GM18868 (cell line): Measurements from ENCODE around the gene RAPH1.

ENCODE experiments used
- ATAC-seq: cut with Tn5 transposase; IDR thresholded peaks from one replicate; pipeline ENCODE4 v1.9.1; 2021; ENCODE audit warnings: mild to moderate bottlenecking, moderate library complexity; ENCODE audit not compliant: unreplicated experiment

RAPH1 gene

DNA sequence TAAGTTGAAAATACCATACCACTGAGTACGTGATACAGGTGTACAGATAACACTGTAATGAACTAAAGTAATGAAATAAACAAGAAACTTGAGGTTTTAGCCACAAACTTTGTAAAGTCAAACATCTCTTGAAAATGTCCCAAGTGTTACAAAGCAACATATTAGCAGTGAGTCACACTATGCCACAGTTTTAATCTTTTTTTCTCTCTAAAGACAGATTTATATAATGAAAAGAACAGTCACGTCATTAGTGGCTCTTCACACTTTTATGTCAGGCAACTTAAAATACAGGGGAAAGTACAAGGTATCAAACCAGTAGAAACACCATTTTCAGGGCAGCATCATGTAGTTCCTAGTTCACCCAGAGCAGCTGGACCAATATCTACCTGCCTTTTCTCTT lies 42.1 kb downstream of the RAPH1 start:
- ATAC-seq, result peak; percentile 67

DNA sequence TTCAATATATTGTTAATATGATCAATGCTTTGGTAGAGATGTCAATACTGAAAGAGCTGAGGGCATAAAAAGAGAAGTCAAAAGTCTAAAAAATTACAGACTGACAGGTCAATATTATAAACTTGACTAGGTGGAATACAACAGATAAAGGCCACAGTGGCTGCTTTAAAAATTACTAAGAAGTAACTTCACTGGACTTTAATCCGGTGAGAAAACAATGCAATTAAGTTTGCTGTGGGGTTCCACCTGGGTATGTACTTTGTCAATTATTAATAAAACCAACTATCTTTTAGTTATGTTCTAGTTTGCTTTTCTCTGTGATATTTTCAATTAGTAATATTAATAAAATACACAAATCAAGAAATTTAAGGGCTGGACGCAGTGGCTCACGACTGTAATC lies 44.7 kb downstream of the RAPH1 start:
- ATAC-seq, result no peak

DNA sequence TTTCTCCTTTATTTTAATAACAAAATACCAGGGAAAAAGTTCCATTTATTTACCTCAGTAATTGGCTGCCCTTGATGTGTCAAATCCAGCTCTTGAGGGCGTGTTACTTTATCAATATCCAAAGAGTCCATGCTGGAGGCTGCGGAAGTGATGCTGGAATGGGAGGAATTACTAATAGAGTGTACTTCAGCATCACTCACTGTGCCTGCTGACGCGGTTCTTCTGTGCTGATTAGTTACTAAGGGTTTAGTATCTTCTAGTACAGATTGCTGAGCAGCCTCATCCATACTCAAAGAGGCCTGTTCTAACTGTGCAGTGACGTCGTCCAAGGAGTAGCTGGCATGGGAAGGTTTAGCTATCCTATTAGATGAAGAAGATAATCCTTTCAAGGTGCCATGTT lies 45.6 kb downstream of the RAPH1 start:
- ATAC-seq, result no peak

DNA sequence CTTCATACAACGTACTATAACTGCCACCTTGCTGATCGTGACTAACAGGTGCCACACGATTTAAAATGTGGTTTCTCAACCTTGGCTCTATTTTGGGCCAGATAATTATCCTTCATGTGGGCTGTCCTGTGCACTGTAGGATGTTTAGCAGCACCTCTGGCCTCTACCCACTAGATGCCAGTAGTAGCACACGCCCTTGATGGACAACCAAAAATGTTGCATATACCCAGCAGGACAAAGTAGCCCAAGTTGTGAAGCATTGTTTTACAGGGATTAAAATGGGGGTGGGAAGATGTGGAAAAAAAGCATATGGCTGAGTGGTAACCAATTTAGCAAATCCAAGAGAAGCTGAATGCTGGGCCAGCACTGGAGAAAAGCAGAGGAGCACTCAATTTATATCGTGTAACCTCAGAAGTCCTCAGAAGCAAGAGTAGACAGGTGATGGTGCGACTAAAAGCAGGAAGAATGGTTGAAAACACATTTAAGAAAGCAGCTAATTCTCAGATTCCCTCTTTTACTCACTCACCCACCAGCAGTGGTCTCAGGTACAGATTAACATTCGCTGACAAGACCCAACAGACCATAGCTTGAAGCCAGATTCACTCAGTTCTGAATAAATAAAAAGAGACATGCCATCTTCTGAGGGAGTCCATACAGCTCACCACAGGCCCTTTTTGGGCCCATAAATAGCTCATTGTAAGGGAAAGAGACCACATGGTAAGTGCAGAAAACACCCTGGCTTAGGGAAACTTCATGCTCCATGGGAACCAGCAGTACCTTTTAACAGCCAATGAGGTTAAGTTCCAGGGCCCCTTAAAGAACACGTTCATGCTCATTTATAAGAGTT lies 50.6 kb downstream of the RAPH1 start:
- ATAC-seq, result peak; percentile 79

DNA sequence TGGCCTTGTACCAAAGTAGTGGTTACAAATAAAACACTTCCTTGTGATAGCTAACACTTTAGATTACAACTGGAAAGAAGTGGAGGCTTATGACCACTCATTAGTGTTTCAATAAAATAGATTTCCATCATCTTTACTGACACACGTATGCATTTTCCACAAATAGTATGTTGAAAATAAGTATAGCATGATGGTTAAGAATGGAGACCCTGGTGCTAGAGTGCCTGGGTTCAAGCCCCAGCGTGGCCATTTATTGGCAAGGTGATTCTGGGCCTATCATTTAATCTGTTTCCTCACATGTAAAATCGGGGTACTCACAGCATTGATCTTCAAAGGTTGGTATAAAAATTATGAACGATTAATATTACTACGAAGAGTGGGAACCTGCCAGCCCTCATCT lies 54.5 kb downstream of the RAPH1 start:
- ATAC-seq, result no peak

DNA sequence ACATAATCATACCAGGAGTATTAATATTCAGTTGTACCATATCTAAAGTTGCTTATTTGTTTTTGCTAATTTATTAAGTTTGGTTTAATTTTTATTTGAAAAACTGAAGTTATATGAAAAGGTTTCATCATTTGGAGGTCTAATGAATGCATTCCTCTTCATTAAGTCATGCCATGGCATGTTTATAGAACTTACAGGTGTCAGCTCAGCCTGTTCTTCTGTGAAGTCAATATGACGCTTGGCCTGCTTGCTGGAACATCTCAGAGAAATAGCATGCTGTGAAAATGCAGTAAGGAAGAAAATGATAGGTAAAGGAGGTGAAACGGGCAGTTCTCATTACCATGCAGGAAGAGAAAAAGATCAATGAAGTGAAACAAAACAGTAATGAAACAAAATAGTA lies 58.2 kb downstream of the RAPH1 start:
- no peak for ATAC-seq

DNA sequence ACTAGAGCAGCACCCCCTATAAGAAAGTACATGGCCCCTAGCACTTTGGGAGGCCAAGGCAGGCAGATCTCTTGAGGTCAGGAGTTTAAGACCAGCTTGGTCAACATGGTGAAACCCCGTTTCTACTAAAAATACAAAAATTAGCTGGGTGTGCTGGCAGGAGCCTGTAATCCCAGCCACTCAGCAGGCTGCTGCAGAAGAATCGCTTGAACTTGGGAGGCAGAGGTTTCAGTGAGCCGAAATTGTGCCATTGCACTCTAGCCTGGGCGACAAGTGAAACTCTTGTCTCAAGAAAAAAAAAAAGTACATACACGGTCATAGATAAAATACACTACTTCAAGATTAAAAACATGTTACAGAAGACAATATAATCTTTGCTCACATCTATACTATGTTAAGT lies 63.8 kb downstream of the RAPH1 start:
- no peak for ATAC-seq

DNA sequence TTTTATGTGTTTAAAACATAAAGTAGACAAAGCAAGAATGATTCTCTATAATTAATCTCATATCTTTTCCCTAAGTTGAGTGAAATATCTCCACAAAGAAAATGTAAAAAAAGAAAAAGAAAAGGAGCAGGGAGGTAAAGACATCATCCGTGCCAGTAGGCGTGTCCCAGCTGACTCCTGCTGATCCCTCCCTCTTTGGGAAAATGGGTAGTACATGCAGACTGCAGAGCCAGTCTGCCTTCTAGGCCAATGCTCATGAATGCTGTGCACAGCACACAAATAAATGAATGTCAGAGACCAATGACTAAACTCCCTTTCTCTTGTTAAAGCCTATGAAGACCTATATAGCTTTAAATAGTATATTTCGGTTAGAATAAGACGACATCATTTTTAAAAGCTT lies 64.7 kb downstream of the RAPH1 start:
- ATAC-seq, result no peak

DNA sequence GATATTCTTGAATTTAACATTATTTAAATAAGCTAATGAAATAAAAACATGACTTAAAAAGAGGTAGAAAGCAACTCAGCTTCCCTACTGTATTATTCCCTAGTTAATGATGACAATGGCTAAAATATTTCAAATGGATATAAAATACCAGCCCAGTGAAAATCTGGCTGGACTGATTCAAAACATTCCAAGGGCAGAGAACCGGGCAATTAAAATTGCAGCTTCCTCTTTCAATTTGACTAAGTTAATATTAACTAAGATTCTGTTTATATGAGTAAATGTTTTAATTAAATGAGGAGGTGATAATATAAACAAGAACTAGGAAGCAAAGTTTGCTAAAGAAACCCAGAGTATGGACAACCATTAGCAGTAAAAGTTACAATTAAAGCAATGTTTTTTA lies 65.6 kb downstream of the RAPH1 start:
- no peak for ATAC-seq

DNA sequence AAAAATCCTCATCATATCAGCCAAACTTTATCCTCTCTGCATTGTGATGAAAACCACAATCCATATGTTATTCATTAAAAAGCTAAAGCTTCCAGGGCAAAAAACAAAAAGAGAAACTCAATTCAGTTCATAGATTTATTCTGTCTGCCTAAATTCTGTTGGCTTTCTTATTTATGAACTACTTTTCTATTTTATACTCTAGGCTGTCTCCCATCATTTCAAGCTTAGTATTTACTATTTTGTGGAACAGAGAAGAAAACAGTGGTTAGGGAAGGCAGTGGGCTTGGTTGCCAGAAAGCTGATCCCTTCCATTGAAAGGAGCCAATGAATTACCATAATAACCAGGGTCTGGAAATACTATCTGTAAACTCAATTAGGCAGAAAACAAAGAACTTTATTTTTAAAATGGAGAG lies 71.8 kb downstream of the RAPH1 start:
- no peak for ATAC-seq

DNA sequence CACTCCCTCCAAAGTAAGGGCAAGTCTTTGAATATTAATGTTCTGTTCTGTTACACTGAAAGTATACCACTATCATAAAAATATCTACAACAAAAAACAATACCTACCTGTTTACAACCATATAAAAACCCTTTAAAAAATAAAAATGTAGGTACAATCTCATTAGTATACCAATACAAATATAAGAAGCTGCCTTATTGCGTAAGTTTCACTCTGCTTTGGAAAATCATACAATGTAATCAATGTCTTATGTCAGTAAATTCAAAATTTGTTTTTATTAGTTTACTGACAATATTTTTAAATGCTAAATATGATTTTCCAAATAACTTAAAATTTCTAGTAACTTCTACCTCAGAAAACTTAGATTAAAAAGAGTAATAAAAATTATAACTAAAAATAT lies 72.8 kb downstream of the RAPH1 start:
- no peak for ATAC-seq

DNA sequence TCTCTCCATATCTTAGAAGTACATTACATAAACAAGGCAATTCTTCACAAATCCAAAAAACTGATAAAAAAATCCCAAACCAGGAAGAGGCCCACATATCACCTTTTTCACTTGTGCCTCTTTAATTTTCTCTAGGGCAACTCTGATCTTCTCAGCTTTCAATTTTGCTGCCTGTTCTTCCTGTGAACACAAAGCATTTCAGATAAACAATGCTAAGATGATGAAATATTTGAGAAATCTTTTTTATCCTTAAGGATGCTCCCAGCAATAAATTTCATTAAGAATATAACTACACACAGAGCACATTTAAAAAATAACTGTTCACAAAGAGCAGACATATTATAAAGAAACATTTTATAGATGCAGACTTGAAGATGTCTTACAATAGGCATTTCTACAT lies 73.4 kb downstream of the RAPH1 start:
- no peak for ATAC-seq

DNA sequence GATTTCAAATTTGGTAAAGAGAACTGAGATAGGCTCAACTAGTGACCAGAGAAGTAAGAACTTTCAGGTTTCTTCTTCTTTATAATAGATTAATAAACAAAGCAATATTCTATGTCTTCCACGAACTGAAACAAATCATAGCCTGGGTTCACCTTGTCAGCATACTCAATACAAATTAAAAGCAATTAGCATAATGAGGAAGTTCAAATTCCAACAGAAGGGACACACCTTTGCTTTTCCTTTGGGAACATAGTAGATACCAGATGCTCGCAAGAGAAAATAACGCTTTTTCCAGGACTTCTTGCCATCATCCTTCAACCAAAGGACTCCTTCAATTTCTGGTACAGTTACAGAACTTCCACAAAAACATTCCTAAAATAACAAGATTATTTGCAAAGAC lies 79.9 kb downstream of the RAPH1 start:
- ATAC-seq, result no peak

DNA sequence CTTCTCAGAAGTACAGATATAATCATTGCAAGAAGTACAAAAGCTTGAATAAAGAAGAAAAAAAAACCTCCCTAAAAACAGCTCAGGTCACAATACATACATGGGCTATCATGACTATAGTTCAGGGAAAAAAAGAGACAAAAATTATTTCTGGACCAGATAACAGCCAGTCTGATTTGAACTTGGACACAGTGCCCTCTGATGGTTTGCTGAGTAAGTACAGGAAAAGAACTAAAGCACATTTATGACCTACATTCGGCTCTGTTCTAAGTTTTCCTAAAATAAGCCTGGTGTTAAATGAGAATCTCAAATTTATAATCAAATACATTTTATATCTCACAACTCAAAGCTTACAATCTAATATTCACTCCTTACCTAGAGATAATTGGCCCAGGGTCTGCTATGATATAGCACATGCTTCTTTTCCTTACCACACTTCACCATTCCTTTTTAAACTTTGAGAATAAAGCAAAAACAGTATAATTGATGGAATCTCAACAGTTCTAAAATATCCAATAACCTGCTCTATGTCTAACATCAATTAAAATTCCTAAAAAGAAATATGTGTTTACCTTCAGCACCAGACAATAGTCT lies 81.1 kb downstream of the RAPH1 start:
- ATAC-seq, result peak; percentile 70

DNA sequence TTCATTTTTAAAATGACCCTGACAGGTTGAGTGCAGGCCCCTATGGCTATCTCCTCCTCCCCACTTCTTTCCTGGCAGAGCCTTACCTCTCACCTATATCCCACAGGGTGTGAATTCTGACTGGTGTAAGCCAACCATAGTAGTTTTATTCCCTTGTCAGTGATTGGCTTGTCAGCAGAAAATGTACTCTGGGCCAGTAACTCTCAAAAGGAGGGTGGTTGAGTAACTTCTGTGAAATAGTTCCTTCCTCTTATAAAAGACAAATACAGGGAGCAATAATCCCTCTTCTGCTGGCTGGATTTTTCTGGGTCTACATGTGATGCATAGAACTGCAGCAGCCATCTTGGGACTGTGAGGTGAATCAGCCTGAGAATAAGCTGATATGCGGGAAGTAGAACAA lies 83.4 kb downstream of the RAPH1 start:
- no peak for ATAC-seq

DNA sequence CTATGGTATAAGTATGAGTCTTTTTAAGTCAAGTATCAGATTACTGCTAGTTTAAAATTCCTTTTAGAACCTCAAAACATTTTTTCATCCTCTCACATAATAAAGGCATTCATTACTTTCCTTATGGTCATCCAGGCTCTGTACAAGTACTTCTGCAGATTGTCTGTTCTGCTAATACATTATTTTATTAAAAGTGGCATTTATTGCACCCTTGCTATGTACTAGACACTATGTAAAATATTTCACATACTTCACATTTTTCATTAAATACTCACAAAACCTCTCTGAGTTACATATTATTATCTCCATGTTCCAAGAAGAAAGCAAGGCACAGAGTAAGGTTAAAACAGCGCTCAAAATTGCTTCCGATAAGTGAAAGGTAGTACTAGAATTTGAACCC lies 84.1 kb downstream of the RAPH1 start:
- no peak for ATAC-seq

DNA sequence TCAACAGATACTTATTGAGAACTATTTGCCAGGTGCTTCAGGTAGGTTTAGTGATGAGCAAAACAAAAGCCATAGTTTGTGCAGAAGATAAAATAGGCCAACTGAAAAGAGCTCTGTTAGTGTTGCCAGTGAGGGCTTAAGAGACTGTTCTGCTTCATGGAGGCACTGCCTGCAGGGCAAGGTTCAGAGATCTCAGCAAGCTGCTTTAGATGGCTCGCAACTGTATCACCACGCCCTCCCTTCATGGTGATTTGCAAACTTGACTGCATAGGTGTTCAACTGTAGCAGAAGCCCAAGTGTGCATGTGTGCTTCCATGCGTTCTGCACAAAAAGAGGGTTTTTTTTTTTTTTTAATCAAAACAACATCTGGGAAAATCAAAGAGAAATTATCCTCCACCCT lies 84.5 kb downstream of the RAPH1 start:
- ATAC-seq, result no peak

DNA sequence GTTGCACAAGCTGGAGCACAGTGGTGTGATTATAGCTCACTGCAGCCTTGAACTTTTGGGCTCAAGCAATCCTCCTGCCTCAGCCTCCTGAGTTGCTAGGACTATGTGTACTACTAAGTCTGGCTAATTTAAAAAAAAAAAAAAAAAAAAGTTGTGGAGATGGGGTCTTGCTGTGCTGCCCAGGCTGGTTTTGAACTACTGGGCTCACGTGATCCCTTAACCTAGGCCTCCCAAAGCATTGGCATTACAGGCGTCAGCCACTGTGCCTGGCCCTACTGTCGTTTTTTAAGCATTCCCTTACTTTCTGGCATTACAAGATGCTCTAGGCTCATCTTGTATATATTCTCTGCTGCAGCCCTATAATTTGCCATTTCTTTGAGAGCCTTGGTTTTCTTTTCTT lies 88.3 kb downstream of the RAPH1 start:
- ATAC-seq, result no peak

DNA sequence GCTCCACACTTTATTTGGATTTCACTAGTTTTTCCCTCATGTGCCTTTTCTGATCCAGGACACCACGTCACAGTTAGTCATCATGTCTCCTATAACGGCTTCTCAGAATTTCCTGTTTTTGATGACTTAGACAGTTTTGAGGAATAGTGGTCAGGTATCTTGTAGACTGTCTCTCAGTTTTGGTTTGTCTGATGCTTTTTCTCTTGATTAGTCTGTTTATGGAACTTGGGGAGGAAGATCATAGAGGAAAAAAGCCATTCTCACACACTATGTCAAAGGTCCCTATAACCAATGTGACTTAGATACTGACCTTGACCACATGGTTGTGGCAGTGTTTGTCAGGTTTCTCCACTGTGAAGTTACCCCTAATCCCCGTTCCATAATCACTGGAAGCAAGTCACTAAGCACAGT lies 89.0 kb downstream of the RAPH1 start:
- ATAC-seq, result no peak

DNA sequence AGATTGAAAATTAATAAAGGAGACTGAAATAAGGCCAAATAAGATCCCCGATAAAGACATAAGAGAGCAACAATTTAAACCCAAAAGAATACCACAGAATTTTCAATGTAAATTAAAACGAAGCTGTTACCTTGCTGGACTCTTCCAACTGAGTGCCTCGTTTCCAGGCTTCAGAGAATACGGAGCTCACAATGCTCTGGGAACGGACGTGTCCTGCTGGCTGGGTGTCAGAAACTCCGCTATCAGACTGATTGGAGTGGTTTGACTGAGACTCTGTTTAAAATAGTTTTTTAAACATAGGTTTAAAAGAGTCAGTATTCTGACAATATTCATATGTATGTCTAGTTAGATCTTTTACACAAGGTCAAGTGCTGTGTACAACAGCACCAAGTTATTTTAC lies 90.4 kb downstream of the RAPH1 start:
- no peak for ATAC-seq

DNA sequence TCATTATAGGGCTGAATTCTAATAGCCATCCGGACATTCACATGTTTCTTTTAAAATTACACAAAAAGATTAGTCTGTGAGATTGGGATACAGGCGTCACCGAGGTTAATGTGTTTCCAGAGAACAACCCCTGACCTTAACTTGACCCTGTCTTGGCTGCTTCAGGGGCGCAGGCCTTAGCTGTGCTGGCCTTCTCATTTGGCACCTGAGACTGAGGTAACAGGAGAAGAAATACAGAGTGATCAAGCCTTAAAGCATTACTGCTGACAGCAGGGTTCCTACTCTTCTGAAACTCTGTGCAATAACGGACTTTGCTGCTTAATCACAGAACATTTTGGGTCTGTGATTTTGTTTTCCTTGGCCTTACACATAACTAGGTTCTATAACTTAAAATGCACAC lies 92.6 kb downstream of the RAPH1 start:
- no peak for ATAC-seq

DNA sequence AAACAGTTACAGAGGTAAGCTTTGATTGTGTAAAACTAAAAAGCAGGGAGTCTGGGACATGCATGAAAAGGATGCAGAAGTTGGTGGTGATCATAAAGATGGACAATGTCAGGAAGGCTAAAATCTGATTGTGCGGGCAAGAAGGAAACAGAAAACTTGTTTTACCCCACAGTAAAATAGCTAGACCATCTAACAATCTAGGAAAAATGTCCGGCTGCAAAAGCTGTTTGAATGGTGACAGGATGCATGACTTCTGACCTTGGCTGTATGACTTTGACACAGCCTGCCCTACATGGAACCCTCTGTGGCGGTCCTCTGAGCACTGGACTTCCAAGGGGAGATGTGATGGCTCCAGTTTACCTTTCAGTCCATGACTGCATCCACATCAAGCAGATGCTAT lies 93.6 kb downstream of the RAPH1 start:
- no peak for ATAC-seq

DNA sequence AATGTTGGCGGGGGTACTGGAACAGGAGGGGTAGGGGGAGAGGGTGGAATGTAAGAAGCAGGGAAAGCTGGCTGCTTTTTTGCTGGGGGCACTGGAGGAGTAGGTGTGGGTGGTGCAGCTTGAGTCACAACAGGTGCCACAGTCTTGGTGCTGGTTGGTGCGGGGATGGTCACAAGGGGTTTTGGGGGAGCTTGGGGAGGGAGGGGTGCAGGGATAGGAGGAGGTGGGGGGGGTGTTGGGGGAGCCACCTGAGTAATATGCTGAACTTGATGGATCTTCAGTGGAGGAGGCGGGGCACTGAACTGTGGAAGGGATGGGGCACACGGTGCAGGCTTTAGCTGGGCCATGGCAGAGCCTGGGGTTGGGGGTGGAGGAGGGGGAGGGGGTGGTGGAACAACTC lies 94.4 kb downstream of the RAPH1 start:
- ATAC-seq, result no peak
